GM21381 (cell line): Measurements from ENCODE around the gene FAM184A.
A peak's percentile ranks its signal among the peaks of the same experiment; 100 is the strongest.
"Not testable (repeated sequence)": the region's sequence is repeated elsewhere in the genome, so short reads cannot be mapped to it uniquely, and the experiment has no call there.

ENCODE experiments used
- ATAC-seq: cut with Tn5 transposase; IDR thresholded peaks from one replicate; pipeline ENCODE4 v1.9.1; 2021; ENCODE audit warnings: mild to moderate bottlenecking, moderate library complexity; ENCODE audit not compliant: unreplicated experiment

The FAM184A gene

GRCh38 chr6:119097815-119098361, 19.4 kb upstream of the FAM184A start:
- not testable (repeated sequence) for ATAC-seq

DNA sequence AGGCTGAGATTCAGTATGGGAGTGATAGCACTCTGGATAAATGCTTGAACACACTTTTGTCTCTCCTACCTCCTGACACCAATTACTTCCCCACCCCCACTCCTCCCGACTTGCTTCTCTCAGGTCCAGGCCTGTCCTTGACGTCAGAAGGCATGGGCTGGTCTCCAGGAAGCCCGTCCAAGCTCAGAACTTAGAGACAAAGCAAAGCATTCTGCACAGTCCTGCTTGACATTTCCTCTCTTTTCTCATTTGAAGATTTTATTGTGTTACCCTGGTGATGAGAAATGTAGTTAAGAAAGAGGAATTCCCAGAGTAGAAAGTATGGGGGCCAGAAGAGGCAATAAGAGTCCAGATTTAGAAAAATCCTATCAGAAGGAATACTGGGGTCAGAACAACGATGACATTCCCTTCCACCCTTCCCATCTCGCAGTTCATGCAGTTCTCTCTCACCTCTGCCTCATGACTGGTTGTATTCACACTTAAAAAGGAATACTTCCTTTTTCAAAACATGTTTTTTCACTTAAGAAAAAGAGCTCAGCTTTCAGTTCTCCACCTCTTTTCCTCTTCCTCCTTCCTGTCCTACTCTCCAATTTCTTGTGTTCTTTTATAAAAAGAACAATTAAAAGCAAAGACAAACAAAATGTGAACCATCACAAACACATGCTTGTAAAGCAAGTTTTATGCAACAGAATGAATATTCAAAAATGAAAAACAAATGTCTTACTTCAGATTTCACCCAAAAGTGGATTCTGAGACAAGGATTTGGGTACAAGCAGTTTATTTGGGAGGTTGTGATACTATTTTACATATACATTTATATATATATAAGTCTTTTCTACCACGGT, 18.5 kb upstream of the FAM184A start:
- no peak for ATAC-seq

GRCh38 chr6:119090256-119090655, 11.8 kb upstream of the FAM184A start:
- ATAC-seq = no peak

GRCh38 chr6:119084784-119085183, 6.3 kb upstream of the FAM184A start:
- no peak for ATAC-seq

GRCh38 chr6:119083007-119083406, 4.5 kb upstream of the FAM184A start:
- ATAC-seq = no peak

DNA sequence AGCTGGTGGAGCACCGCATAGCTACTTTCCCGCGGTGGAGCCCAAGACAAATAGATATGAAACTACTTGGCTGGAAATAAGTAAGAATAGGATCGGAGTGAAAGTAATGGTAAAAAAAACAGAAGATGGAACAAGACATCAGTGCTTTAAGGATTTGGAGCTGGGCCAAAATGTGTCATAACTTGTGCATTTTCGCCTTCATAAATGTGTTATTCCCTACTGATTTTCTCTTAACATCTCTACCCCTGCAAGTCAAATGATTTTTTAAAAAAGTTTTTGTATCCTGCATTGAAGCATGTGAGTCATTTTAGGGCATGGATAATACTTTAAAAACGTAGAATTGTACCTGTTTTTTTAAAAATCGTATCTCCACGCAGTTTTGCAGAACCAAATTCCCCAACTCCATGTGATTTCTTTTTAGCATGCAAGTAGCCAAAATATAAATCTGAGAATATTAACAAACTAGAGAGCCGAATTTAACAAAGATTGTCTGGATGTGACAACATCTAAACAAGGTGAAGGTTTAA, 882 bp upstream of the FAM184A start:
- ATAC-seq = no peak

DNA sequence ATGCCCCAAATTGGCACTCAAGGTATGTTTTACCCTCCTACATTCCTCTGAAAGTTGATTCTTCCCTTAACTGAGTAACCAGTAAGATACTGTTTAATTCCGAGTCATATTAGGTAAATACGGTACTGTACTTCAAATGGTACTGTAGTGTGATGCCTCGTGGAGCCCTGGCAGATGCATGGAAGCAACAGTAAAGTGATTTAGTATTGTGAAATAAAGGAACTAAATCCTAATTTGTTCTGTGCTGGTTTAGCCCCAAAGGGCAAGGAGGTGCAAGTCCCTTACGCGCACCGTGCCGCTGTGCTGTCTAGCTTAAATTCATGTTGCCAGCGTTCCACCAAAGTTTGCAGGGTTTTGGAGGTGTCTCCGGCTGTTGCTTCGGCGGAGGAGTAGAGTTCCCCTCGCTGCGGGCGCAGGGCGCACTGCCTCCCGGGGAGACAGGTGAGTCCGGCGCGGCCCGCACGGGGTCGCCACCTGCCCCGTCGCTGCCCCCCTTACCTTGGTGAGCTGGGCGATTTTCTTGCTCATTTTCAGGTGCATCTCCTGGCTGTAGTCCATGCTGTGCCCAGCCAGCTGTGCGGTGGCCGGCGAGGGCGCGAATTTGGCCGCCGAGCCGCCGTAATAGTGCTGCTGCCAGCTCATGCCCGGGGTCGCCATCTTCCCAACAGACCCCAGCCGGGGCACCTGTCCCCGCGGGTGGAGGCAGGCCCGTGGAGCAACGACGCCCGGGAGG, 655 bp downstream of the FAM184A start:
- peak; percentile 38 for ATAC-seq

- no peak for ATAC-seq
Measured at GRCh38 chr6:119077391-119077642, 1.1 kb downstream of the FAM184A start.

DNA sequence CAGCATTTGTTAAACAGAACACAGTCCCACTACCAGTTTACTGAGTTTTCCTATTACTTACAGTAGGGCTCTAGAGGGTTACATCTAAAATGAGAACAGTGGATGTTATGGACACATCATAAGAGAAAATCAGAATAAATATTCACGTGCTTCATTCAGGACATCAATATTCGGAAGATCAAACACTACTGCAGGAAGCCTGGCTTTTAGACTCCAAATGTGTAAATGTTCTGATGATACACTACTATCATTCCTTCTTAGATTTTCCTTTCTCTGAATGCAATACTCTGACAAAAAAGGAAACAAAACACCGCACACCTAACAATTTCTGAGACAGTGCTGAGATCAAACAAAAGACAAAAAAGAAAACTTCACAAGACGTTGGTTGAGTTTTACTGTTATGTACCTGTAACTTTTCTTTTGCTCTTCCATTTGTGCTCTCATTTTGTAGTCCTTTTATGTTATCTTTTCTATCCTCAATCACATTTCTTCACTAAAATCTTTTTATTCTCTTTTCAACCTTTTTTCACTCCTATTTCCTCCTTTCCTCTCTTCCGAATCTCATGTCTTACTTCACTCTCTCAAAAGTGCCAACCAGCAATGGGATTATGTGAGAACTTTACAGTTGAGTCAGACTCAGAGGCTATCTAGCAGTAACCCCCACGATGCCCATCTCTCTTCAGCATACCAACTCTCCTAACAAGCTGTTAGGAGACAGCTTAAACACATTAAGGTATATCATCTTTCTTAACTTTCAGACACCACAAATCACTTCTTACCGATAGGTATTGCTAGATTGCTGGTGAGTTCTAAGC, 1.7 kb downstream of the FAM184A start:
- ATAC-seq = no peak

DNA sequence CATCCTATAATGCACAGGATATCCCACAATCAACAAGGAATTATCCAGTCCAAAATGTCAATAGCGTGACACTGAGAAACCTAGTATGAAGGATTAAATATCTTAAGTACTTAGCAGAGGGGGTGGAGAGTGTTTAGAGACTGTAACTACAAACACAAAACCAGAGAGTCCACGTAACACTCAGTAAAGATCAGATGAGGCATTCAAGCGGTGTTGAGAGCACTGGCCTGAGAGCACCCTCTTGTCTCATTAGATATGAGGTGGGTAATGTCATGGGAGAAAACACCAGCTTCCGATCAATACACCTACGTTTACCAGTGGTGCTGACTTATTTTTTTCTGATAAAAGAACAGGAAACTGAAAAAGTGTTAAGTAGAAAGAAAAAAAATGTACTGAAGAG, 2.3 kb downstream of the FAM184A start:
- no peak for ATAC-seq

GRCh38 chr6:119075200-119075981, 3.1 kb downstream of the FAM184A start:
- ATAC-seq = no peak

DNA sequence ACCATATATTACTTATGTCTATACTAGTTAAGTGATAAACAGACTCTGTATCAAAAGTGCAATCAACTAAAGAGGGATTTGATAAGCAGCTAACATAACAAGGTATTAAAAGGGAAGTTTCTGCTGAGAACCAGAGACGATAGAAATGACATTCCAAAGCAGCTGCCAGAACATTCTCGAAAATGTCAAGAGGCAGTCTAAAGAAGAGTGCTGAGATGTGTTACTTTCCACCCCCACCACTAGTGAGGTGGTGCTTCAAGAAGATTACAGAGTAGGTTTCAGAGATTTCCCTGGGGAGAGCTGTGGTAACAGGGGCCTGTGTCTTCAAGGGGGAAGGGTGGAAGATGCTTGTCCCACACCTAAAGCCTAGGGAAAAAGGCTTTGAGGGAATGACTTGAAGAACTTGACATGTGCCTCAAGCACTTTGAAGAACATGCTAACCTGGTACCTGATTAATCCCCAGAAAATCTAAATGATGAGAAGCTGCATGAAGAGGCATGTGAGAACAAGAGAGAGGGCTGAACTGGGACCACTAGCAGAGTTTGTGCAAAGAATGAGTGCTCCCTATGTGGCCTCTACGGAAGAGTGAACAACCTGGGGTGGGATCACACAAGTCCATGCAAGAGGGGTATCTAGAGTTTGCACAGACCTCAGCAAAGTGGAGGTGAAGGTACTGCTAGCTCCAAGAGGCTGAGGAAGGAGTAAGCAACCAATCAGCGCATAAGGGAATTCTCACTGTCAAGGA, 5.0 kb downstream of the FAM184A start:
- no peak for ATAC-seq

GRCh38 chr6:119071576-119071975, 6.9 kb downstream of the FAM184A start:
- ATAC-seq = no peak

- no peak for ATAC-seq
Measured at GRCh38 chr6:119067091-119067490, 11.4 kb downstream of the FAM184A start.

- ATAC-seq = no peak
Measured at GRCh38 chr6:119066517-119066916, 11.9 kb downstream of the FAM184A start.

GRCh38 chr6:119065955-119066354, 12.5 kb downstream of the FAM184A start:
- ATAC-seq = no peak

DNA sequence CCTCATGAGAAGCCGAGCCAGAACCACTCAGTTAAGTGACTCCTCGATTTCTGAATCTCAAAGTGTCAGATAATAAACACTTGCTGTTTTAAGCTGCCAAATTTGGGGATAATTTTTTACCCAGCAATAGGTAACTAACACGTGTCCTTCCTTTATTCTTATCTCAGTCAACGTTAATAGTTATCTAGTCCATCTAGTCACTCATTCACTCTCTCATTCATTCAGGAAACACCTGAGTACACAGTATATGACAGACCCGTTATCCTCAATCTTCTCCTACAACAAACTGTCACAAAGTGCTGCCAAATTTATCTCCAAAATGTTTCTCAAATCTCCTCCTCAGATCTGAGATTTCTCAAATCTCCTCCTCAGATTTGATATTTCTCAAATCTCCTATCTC, 13.1 kb downstream of the FAM184A start:
- ATAC-seq = no peak

DNA sequence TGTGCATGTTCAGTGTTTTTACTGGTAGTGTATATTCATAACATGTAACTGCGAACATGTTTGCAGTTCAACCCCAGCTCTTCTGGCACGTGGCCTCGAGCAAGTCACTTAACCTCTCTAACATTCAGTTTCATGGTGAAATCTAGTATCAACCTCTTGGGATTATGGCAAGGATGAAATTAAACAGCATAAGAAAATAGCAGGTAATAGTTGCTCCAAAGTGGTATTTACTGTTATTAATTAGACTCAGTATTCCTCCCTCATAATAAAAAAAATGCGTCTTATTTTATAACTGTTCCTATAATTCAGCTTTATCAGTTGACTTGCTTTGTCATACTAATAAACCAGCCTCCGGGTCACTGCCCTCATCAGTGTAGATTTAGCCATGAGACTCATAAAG, 15.0 kb downstream of the FAM184A start:
- no peak for ATAC-seq

- ATAC-seq = no peak
Measured at GRCh38 chr6:119061215-119061614, 17.2 kb downstream of the FAM184A start.
